IMR-90 (cell line): ENCODE measurements around the gene PPP1R9B. TPM values are rescaled to one million over a fixed set of nuclear protein-coding genes. Genes with fewer than 3 reads are reported as not detected.

ENCODE experiments used
- ATAC-seq: fragments of 200-7000 bp; cut with Tn5 transposase; 2 replicates; pipeline ENCODE4 v1.9.1; 2020; ENCODE audit warnings: low read depth, mild to moderate bottlenecking, moderate library complexity
- BruUV-seq: library from RNA; stranded (reverse); fragments of 400-500 nt; replicated peaks from 2 replicates; lab custom pipeline; 2021; lab: Mats Ljungman, UMichigan
- CTCF ChIA-PET: fragments of 300-600 bp; formaldehyde crosslinking; extraction: SDS; loops from one replicate; lab custom pipeline; 2021; ENCODE audit warnings: antibody characterized with exemption; lab: Yijun Ruan, JAX
- POLR2A ChIA-PET: fragments of 300-600 bp; sonication (Branson Sonifier 250); formaldehyde crosslinking; loops from one replicate; lab custom pipeline; 2022; ENCODE audit warnings: antibody characterized with exemption; ENCODE audit not compliant: unreplicated experiment; lab: Charles Lee
- DNase-seq: peaks from one replicate; pipeline ENCODE4 v3.0.0; 2013
- H2AFZ ChIP-seq: replicated peaks from 2 replicates; pipeline ENCODE3; 2013; ENCODE audit warnings: low read length, mild to moderate bottlenecking; ENCODE audit not compliant: poor library complexity
- H2AK5ac ChIP-seq: 2 replicates; pipeline ENCODE4 v1.6.1; 2013; ENCODE audit warnings: low read depth, low read length, inconsistent platforms
- H2AK9ac ChIP-seq: replicated peaks from 2 replicates; pipeline ENCODE3; 2013; ENCODE audit warnings: mild to moderate bottlenecking, low read depth, low read length, moderate library complexity; ENCODE audit not compliant: poor library complexity
- H2BK120ac ChIP-seq: 2 replicates; pipeline ENCODE4 v1.6.1; 2013; ENCODE audit warnings: low read depth, low read length, inconsistent platforms
- H2BK15ac ChIP-seq: 3 replicates; pipeline ENCODE4 v1.6.1; 2013; ENCODE audit warnings: low read depth, low read length, inconsistent platforms
- H2BK20ac ChIP-seq: 2 replicates; pipeline ENCODE4 v1.6.1; 2013; ENCODE audit warnings: low read depth, mild to moderate bottlenecking, inconsistent platforms, low read length, moderate library complexity
- H2BK5ac ChIP-seq: 2 replicates; pipeline ENCODE4 v1.6.1; 2013; ENCODE audit warnings: mild to moderate bottlenecking, low read depth, low read length, inconsistent platforms; ENCODE audit not compliant: poor library complexity, severe bottlenecking
- H3K14ac ChIP-seq: replicated peaks from 2 replicates; pipeline ENCODE4 v1.6.1; 2013; ENCODE audit warnings: low read depth, low read length, inconsistent platforms
- H3K18ac ChIP-seq: 2 replicates; pipeline ENCODE4 v1.6.1; 2013; ENCODE audit warnings: low read depth, low read length, control low read depth
- H3K23ac ChIP-seq: 2 replicates; pipeline ENCODE4 v1.6.1; 2013; ENCODE audit warnings: low read depth, low read length, inconsistent platforms
- H3K27ac ChIP-seq: 2 replicates; pipeline ENCODE4 v1.5.1; 2013; ENCODE audit warnings: mild to moderate bottlenecking, control low read depth, low read length; ENCODE audit not compliant: insufficient read depth
- H3K27me3 ChIP-seq: 2 replicates; pipeline ENCODE4 v1.6.1; 2013; ENCODE audit warnings: low read length; ENCODE audit not compliant: control insufficient read depth, insufficient read depth
- H3K36me3 ChIP-seq: 2 replicates; pipeline ENCODE4 v1.6.1; 2013; ENCODE audit warnings: low read length, mixed read lengths; ENCODE audit not compliant: control insufficient read depth, insufficient read depth
- H3K4ac ChIP-seq: 2 replicates; pipeline ENCODE4 v1.6.1; 2013; ENCODE audit warnings: low read depth, low read length, inconsistent platforms
- H3K4me1 ChIP-seq: 2 replicates; pipeline ENCODE4 v1.6.1; 2013; ENCODE audit warnings: low read length, mixed read lengths; ENCODE audit not compliant: control insufficient read depth, insufficient read depth
- H3K4me2 ChIP-seq: 2 replicates; pipeline ENCODE4 v1.6.1; 2013; ENCODE audit warnings: low read depth, mild to moderate bottlenecking, control low read depth, low read length, moderate library complexity
- H3K4me3 ChIP-seq: 2 replicates; pipeline ENCODE4 v1.5.1; 2013; ENCODE audit warnings: low read depth, mild to moderate bottlenecking, control low read depth, low read length, moderate library complexity; ENCODE audit not compliant: insufficient read depth
- H3K56ac ChIP-seq: 2 replicates; pipeline ENCODE4 v1.6.1; 2013; ENCODE audit warnings: low read length, inconsistent platforms; ENCODE audit not compliant: insufficient read depth; ENCODE audit errors: extremely low read depth
- H3K79me1 ChIP-seq, 2 experiments: 2 replicates each; pipeline ENCODE4 v1.6.1; 2013; ENCODE audit warnings: low read length in 2 of 2, inconsistent platforms in 1 of 2, low read depth in 1 of 2
- H3K9ac ChIP-seq: 2 replicates; pipeline ENCODE4 v1.6.1; 2013; ENCODE audit warnings: low read depth, low read length, control low read depth
- H3K9me1 ChIP-seq: 2 replicates; pipeline ENCODE4 v1.6.1; 2013; ENCODE audit warnings: low read length, inconsistent platforms; ENCODE audit not compliant: insufficient read depth
- H3K9me3 ChIP-seq: 2 replicates; pipeline ENCODE4 v1.6.1; 2013; ENCODE audit warnings: low read length; ENCODE audit not compliant: control insufficient read depth, insufficient read depth
- H4K20me1 ChIP-seq: 2 replicates; pipeline ENCODE4 v1.6.1; 2013; ENCODE audit warnings: low read length, inconsistent platforms; ENCODE audit not compliant: insufficient read depth
- H4K5ac ChIP-seq: 2 replicates; pipeline ENCODE4 v1.6.1; 2013; ENCODE audit warnings: mild to moderate bottlenecking, low read depth, low read length, control low read depth
- H4K8ac ChIP-seq, 2 experiments: 2 replicates each; pipeline ENCODE4 v1.6.1; 2013; ENCODE audit warnings: low read depth in 2 of 2, low read length in 2 of 2, control low read depth in 1 of 2, inconsistent platforms in 1 of 2
- H4K91ac ChIP-seq: 2 replicates; pipeline ENCODE4 v1.6.1; 2013; ENCODE audit warnings: low read depth, low read length, inconsistent platforms; ENCODE audit not compliant: insufficient read depth
- CEBPB ChIP-seq: IDR thresholded peaks from 2 replicates; pipeline ENCODE4 v1.6.1; 2012; ENCODE audit warnings: low read depth, low read length, improper control_type of control experiment
- CHD1 ChIP-seq: IDR thresholded peaks from 2 replicates; pipeline ENCODE4 v1.6.1; 2012; ENCODE audit warnings: low read depth, low read length, improper control_type of control experiment
- MAZ ChIP-seq: IDR thresholded peaks from 2 replicates; pipeline ENCODE4 v1.6.1; 2012; ENCODE audit warnings: low read depth, mild to moderate bottlenecking, low read length, improper control_type of control experiment, moderate library complexity, borderline replicate concordance
- MXI1 ChIP-seq: IDR thresholded peaks from 2 replicates; pipeline ENCODE4 v1.6.1; 2012; ENCODE audit warnings: low read depth, mild to moderate bottlenecking, low read length, moderate library complexity, borderline replicate concordance
- NFE2L2 ChIP-seq: fragments of 150-350 bp; IDR thresholded peaks from 2 replicates; pipeline ENCODE4 v1.6.1; 2016; ENCODE audit warnings: low read depth, mild to moderate bottlenecking, low read length
- POLR2A ChIP-seq: IDR thresholded peaks from 2 replicates; pipeline ENCODE4 v1.6.1; 2012; ENCODE audit warnings: mild to moderate bottlenecking, low read depth, low read length
- SMC3 ChIP-seq: fragments of 150-350 bp; IDR thresholded peaks from 2 replicates; pipeline ENCODE4 v1.6.1; 2016; ENCODE audit warnings: low read depth, mild to moderate bottlenecking, antibody characterized with exemption, low read length, moderate library complexity
- WGBS, 2 experiments: methylation state at CpG; one replicate each; pipeline versions ENCODE4 v1.1.5 to v1.1.7; 2013; ENCODE audit warnings: missing lambda C conversion rate in 2 of 2; ENCODE audit not compliant: insufficient read length in 1 of 2; ENCODE audit errors: extremely low coverage in 2 of 2; 5-methylcytosine and 5-hydroxymethylcytosine counted together
- dilution Hi-C: fragments of 300-500 bp; cut with HindIII; formaldehyde crosslinking; loops from one replicate; pipeline ENCODE4 v1.14.3; 2018; ENCODE audit warnings: low sequenced_read_pairs; ENCODE audit not compliant: unreplicated experiment
- in situ Hi-C: fragments of 300-500 bp; cut with MboI; formaldehyde crosslinking; loops from 3 replicates; pipeline ENCODE4 v1.14.3; 2019; ENCODE audit warnings: low sequenced_read_pairs, inconsistent platforms, mixed read lengths
- intact Hi-C: fragments of 100-400 bp; cut with micrococcal nuclease; formaldehyde crosslinking; loops from 2 replicates; pipeline ENCODE4 v1.10.0; 2022
- polyA plus RNA-seq, 3 experiments: library from polyadenylated mRNA; depleted of rRNA; stranded (reverse); fragments of >200 nt; gene quantifications; 2 replicates each; pipeline ENCODE4 v1.2.3, GENCODE V29; 2012; ENCODE audit warnings: low replicate concordance in 1 of 3
- total RNA-seq: library from RNA; depleted of rRNA; stranded (reverse); fragments of >200 nt; gene quantifications from 2 replicates; pipeline ENCODE4 v1.2.3, GENCODE V29; 2012

The PPP1R9B gene
- total and polyA plus RNA-seq, 2 of the 4 experiments (the other 2 are of a cell fraction), result 23.0 to 28.0 TPM

DNA sequence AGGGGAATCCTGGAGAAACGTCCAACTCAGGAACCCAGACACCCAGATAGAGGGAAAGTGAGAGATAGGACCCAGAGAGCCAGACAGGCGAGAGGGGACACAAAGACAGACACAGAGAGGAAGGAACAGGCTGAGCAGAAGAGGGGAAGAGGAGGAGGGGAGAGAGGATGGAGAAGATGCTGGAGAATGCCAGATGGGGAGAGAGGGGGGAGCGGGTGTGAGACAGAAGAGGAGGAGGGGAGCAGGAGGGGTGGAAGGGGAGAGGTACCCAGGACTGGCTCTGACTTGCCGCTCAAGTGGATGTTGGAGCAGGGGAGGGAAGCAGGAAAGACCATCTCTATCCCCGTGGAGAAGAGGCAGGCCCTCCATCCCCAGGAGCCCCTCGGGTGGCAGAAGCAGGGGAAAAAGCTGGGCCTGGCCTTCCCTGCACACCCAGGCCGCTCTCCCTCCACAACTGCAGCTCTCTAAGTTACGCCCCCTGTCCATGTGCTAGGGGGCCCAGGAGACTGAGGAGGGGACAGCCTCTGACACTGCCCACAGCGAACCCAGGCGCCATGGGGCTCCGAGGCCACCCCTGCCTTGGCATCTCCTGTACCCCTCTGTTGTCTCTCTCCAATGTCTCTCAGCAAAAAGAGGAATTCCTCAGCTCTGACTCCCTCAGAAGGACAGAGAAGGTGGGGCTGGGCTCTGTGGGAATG is 4.8 kb downstream of the PPP1R9B start (continued):
- no peak for TF ChIP-seq MXI1

DNA sequence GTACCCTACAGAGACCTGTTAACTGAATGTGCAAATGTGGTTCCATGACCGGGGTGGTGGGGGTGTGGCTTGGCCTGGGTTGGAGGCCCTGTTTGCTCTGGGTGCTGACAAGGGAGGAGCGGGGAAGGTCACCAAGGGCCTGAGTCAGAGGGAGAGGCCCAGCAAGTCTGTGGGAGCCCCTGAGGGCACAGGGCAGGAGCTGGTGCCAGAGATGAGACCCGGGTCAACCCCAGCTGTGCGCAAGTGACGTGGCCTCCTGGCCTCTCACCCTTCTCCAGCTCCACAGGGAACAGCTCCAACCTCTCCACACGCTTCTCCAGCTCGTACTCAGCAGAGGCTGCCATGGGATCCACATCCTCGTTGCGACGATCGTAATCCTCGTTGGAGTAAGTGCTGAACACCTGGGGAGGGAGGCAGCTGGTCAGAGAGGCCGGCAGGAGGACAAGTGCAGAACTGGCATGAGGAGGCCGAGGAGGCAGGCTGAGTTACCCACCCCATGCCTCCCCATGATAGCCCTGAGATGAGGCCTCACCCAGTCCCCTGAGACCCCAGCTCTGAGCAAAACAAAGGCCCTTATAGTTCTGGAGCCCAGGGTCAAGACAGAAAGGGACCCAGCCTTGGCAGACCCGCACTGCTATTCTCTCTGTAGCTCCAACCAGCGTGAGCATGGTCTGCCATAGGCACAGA is 5.5 kb downstream of the PPP1R9B start:
- Histone ChIP-seq H2AK5ac (no peak overlapping the region), H3K4me1 (peaks cover 22% of the 10 kb centered on the region), H3K36me3 (peaks cover 51% of the 10 kb centered on the region), H2BK5ac (no peak overlapping the region), H4K8ac (no peak overlapping the region), H3K9me3 (no peaks in the 10 kb centered on the region), H3K4me2 (no peak overlapping the region; the same call in 1 of the 2 replicates), H3K18ac (no peak overlapping the region), H3K56ac (no peak overlapping the region), H4K91ac (no peak overlapping the region), H3K23ac (no peak overlapping the region), H2AFZ (no peak overlapping the region), H3K79me1 (peaks cover 9 to 84% of the 10 kb centered on the region in 2 experiments), H3K27me3 (no peaks in the 10 kb centered on the region), H4K20me1 (peaks cover 88% of the 10 kb centered on the region), H3K9ac (no peak overlapping the region), H3K4me3 (no peak overlapping the region), H2BK120ac (no peak overlapping the region), H2BK20ac (no peak overlapping the region), H3K27ac (no peak overlapping the region), H3K14ac (no peak overlapping the region), H3K4ac (no peak overlapping the region), H2BK15ac (no peak overlapping the region), H2AK9ac (no peak overlapping the region), H3K9me1 (peaks cover 2% of the 10 kb centered on the region; the same call in 1 of the 2 replicates), H4K5ac (no peak overlapping the region)
- in situ Hi-C loops, result no loop called here
- TF ChIP-seq CEBPB, result no peak
- no peak for TF ChIP-seq SMC3
- TF ChIP-seq CHD1, result no peak
- no peak for TF ChIP-seq POLR2A
- TF ChIP-seq NFE2L2, result no peak
- no peak for TF ChIP-seq MAZ
- intact Hi-C loops, result no loop called here
- no TSS peak for BruUV-seq
- dilution Hi-C loops, result no loop called here
- no peak for ATAC-seq
- 100% methylated on average over 5 of the region's 16 CpGs; no CpG with 5 or more reads in 1 of the 2 experiments for WGBS, 2 experiments
- ChIA-PET POLR2A (interaction anchor here (0.6 kb wide), 1 partner anchor 55 kb away, joined by 13 read pairs; no protein-coding TSS in a partner anchor), CTCF (no interaction called here)
- no peak for DNase-seq
